T47D (cell line): ENCODE data around the gene CYP2C18.

Experiments used
- DNase-seq, 2 experiments: peaks; one replicate each; pipeline versions ENCODE4 v3.0.0 to v3.0.0-alpha.2; 2011 to 2012; ENCODE audit warnings: low read depth in 1 of 2, low spot score in 1 of 2
- JUND ChIP-seq: IDR thresholded peaks from 2 replicates; pipeline ENCODE4 v1.6.1; 2012; ENCODE audit warnings: low read depth
- in situ Hi-C: cut with HindIII; loops from 2 replicates; pipeline ENCODE4 v1.10.0; 2016; ENCODE audit warnings: low sequenced_read_pairs, low pct_unique_long_range_greater_than_20kb

The CYP2C18 gene

DNA sequence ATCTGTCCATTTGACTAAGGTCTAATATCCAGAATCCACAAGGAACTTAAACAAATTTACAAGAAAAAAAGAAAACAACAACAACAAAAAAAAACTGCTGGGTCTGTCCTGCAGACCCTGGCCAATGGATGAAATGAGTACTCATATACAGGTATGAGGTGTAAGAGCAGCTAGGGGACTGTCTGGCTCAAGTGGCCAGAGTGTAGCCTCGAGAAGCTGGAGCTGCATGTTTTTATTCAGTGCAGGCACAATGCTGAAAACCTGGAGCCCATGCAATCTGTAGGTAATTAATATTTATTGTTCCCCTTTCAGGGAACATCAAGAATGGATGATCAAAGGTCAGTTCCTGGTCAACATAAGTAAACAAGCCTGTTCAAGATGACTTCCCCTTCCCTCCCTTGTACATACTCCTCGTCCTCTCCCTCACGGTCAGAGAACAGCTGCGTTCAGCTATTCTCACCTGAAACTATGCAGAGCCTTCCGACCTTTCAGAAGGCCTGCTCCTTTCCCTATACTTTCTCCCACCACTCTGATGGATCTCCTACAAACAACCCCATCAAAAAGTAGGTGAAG lies 94.4 kb downstream of the CYP2C18 start:
- TF ChIP-seq JUND, result no peak
- no peak for DNase-seq

DNA sequence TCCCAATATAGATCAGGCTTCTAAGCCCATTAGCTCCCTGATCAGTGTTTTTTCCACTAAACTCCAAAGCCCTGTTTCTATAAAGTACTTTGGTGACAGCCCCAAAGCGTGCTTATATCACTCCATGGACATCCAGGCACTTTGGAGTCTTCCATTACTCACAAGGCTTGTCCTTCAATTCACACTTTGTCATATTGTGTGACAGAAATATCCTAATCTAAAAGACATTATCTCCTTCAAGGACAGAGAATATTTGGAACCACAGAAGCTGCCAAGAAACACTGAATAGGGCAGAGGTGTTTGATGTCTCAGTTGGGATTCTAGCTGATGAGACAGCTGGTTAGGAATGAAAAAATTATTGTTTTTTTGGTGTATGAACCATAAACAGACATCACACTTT lies 97.3 kb downstream of the CYP2C18 start:
- in situ Hi-C loops, result no loop called here
- TF ChIP-seq JUND, result no peak

More for the DNA sequence above, 94.4 kb downstream of the CYP2C18 start:
- in situ Hi-C loops, result no loop called here

DNA sequence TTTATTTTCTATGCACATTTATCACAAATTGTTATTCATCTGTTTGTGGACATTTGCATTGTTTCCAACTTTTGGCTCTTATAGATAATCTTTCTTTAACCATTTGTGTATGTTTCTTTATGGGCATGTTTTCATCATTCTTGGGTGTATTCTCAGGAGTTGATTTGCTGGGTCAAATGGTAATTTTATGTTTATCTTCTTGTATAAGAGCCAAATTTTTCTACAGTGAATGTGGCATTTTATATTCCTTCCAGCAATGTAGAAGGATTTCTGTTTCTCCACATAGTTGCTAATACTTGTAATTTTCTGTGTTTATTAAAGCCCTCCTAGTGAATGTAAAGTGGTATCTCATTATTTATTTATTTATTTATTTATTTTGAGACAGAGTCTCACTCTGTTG lies 100.7 kb downstream of the CYP2C18 start:
- no peak for TF ChIP-seq JUND
- DNase-seq, result no peak
- in situ Hi-C loops, result no loop called here

More for the DNA sequence above, 97.3 kb downstream of the CYP2C18 start:
- no peak for DNase-seq

DNA sequence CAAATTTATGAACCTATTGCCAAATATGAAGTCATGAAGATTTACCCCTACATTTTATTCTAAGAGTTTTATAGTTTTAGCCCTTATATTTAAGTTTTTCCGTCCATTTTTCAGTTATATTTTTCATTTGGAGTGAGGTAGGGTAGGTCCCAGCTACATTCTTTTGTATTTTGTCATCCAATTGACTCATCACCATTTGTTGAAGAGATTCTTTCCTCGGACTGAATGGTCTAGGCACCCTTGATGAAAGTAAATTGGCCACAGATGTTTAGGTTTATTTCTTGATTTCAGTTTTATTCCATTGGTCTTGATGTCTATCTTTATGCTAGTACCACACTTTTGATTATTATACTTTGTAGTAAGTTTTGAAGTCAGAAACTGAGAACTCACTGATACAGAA lies 101.7 kb downstream of the CYP2C18 start:
- in situ Hi-C loops, result no loop called here
- no peak for TF ChIP-seq JUND
- no peak for DNase-seq
